Loucy (cell line): ENCODE measurements around the gene AVPR2.

Experiments used
- EZH2phosphoT487 ChIP-seq: fragments of 200-600 bp; IDR thresholded peaks from 2 replicates; pipeline ENCODE4 v1.6.1; 2018; ENCODE audit warnings: antibody characterized with exemption, mild to moderate bottlenecking, moderate library complexity, borderline replicate concordance
- TF ChIP-seq, protein P1 (sequence below): fragments of 200-600 bp; sonication (generic); conservative IDR thresholded peaks from 2 replicates; pipeline ENCODE4 v1.5.1; 2014; ENCODE audit warnings: mild to moderate bottlenecking, antibody characterized with exemption, low read length

DNA sequence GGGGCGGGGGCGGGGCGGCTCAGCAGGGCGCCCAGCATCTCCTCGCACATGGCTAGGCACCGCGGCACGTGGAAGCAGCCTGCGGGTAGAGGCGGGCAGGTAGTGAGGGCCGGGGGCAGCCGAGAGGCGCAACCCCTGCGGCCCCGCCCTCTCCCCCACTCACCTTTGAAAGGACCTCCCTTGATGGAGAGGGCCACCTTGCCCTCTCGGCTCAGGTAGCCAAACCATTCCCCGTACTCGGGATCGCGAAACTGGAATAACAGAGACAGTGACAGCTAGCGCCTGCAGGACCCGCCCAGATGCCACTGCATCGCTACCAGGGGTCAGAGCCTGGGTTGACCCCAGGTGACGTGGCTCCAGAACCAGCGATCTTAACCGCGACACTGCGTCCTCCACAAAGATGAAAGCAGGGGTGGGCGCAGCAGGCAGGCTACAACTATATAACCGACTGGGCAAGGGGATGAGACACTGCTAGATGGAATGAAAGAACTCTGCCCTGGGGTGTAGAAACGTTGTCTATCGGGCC lies 30.9 kb downstream of the AVPR2 start:
- TF ChIP-seq, protein P1, sequence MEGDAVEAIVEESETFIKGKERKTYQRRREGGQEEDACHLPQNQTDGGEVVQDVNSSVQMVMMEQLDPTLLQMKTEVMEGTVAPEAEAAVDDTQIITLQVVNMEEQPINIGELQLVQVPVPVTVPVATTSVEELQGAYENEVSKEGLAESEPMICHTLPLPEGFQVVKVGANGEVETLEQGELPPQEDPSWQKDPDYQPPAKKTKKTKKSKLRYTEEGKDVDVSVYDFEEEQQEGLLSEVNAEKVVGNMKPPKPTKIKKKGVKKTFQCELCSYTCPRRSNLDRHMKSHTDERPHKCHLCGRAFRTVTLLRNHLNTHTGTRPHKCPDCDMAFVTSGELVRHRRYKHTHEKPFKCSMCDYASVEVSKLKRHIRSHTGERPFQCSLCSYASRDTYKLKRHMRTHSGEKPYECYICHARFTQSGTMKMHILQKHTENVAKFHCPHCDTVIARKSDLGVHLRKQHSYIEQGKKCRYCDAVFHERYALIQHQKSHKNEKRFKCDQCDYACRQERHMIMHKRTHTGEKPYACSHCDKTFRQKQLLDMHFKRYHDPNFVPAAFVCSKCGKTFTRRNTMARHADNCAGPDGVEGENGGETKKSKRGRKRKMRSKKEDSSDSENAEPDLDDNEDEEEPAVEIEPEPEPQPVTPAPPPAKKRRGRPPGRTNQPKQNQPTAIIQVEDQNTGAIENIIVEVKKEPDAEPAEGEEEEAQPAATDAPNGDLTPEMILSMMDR, result no peak
- no peak for TF ChIP-seq EZH2phosphoT487
